GM23248 (cell line): ENCODE results near the gene FAM174B.

Source experiments
- EZH2 ChIP-seq: fragments of 200-600 bp; sonication (generic); IDR thresholded peaks from 2 replicates; pipeline ENCODE4 v1.6.1; 2018; ENCODE audit warnings: antibody characterized with exemption, mild to moderate bottlenecking; ENCODE audit not compliant: insufficient read depth, poor library complexity, severe bottlenecking
- EZH2phosphoT487 ChIP-seq: fragments of 200-600 bp; sonication (generic); IDR thresholded peaks from 2 replicates; pipeline ENCODE4 v1.6.1; 2018; ENCODE audit warnings: antibody characterized with exemption, moderate library complexity, mild to moderate bottlenecking, low read depth; ENCODE audit not compliant: insufficient read depth

DNA sequence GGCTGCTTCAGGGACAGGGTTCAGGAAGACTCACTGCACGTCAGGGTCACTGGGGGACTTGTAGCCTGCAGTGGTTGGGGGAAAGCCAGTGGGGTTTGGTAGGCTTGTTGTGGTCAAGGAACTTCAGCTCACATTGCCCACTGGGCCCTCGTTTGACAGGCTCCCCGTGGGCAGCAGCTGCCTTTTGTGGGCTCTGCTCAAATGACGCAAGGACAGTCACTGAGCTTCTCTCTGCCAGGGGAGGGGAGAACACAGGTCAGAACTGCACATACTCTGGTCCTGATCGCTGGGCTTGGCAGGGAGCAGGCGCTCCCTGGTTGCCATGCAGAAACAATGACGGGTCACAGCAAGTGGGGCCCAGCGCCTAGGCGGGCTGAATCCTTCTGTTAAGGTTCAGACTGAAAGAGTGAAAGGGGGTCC, 45.5 kb downstream of the FAM174B start:
- TF ChIP-seq EZH2: no peak
- no peak for TF ChIP-seq EZH2phosphoT487
